Measurements from ENCODE around the gene MT1E.
"Not testable (repeated sequence)": the region's sequence is repeated elsewhere in the genome, so short reads cannot be mapped to it uniquely, and the experiment has no call there.

MT1E gene

GRCh38 chr16:56607109-56607618, 18.4 kb upstream of the MT1E start:
- DNase-seq (ENCODE audit: low spot score): peak; percentile 100

DNA sequence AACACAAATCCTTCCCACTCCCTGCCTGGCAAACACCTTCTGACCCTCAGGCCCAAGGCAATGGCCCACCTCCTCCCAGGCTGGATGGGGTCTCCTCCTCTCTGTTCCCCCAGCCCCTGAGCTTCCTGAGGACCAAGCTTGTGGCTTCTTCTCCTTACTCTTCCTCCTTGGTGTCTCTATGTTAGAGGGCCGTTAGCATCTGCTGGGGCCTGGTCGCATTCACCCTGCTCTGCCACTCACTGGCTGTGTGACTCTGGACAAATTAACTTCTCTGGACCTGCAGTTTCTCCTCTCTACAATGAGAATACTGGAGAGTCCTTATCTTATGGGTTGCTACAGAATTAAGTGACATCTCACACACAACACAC, 17.9 kb upstream of the MT1E start:
- DNase-seq (ENCODE audit: low spot score): no peak

DNA sequence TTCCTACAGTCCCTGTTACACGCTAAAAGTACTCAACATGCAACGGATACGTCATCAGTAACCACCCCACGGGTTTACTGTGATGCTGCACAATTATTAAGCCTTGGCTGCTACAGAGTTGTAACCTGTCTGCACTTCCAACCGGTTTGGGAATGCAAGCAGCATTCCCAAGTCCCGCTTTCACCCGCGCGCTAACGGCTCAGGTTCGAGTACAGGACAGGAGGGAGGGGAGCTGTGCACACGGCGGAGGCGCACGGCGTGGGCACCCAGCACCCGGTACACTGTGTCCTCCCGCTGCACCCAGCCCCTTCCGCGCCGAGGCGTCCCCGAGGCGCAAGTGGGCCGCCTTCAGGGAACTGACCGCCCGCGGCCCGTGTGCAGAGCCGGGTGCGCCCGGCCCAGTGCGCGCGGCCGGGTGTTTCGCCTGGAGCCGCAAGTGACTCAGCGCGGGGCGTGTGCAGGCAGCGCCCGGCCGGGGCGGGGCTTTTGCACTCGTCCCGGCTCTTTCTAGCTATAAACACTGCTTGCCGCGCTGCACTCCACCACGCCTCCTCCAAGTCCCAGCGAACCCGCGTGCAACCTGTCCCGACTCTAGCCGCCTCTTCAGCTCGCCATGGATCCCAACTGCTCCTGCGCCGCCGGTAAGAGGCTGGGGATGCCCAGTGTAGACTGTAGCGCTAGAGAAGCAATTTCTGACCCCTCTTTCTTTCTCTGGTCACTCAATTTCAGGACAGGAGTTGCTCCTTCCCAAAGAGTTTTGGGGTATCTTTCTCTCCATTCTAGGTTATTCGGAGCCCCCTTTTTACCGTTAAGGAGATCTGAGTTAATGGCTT, 17.3 kb upstream of the MT1E start, which contains the start of gene MT2A:
MT2A (plus strand) TSS at position 542 of the 833 bp plus-strand sequence; CDS start at position 614, 72 bp downstream.
- peak; percentile 98 for DNase-seq (ENCODE audit: low spot score)

DNA sequence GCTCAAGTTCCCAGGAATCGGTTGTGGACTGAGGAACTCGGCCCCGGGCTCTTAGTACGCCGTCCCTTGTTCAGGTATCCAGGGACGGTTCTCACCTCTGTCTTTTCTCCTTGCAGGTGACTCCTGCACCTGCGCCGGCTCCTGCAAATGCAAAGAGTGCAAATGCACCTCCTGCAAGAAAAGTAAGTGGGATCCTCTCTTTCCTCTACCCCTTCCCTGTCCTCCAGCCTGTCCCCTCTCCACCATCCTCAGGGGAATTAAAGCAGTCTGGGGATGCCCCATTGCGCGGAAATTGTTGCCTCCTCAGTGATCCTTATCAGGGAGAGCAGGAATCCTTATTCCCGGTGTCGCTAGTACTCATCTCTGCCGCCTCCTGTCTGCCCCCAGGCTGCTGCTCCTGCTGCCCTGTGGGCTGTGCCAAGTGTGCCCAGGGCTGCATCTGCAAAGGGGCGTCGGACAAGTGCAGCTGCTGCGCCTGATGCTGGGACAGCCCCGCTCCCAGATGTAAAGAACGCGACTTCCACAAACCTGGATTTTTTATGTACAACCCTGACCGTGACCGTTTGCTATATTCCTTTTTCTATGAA, 16.6 kb upstream of the MT1E start:
- peak; percentile 46 for DNase-seq (ENCODE audit: low spot score)

DNA sequence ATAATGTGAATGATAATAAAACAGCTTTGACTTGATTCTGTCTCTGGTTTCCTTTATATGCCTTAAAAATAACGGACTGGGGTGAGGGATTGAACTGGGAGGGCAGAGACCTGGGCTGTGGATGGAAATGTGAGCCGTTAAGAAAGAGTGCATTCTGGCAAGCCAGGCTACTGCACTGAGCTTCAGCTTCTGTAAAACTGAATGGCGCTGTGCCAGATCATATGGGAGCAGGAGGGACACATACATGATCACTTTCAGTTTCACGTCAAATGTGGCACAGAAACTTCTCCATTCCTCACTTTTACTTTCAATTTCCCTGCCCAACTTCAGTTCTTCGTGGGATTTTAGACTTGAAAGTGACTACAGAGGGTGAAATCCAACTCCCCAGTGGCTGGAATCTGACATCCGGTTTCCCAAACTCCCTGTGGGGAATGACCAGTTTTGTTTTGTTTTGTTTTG, 16.1 kb upstream of the MT1E start:
- peak; percentile 89 for DNase-seq (ENCODE audit: low spot score)

GRCh38 chr16:56610017-56610608, 15.5 kb upstream of the MT1E start:
- DNase-seq (ENCODE audit: low spot score): peak; percentile 97

DNA sequence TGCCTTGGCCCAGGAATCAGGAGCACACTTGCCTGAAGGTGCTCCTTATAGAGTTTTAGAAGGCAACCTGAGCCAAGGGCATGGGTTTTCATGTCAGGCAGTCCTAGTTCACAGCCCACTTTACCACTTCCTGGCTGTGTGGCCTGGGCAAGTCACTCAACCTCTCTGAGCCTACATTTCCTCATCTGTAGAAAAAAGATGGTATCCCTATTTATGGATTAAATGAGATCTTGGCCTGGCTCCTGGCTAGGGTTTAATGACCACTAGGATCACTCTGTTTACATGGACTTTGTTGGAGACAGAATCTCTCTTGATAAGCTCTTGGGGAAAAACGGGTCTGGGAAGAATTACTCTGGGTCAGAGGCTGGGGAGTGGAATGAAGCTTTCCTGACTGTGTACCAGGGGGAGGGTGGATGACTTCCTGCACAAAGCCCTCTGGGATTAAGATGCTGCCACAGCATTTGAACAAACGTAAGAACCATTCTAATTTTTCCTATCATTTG, 14.9 kb upstream of the MT1E start:
- no peak for DNase-seq (ENCODE audit: low spot score)

GRCh38 chr16:56611281-56611833, 14.2 kb upstream of the MT1E start:
- DNase-seq (ENCODE audit: low spot score): peak; percentile 95

GRCh38 chr16:56613706-56614105, 11.9 kb upstream of the MT1E start:
- peak; percentile 88 for DNase-seq (ENCODE audit: low spot score)

- peak; percentile 98 for DNase-seq (ENCODE audit: low spot score)
Observed at GRCh38 chr16:56614549-56614991, 11.0 kb upstream of the MT1E start.

DNA sequence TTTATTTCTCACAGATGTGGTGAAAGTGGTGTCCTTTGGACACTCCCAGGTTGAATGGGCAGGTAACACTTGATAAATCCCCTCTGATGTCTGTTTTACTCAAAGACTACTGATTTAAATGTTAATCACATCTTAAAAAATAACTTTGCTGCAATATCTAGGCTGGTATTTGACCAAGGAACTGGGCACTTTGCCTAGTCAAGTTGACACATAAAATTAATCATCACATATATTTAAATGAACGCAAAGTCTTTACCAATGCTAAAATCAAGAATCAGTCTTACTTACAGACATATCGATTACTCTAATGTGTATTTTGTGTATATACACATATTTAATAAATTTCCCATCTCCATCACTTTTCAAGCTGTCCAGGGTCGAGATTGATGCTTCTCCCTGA, 10.2 kb upstream of the MT1E start:
- DNase-seq (ENCODE audit: low spot score): peak; percentile 82

- peak; percentile 25 for DNase-seq (ENCODE audit: low spot score)
Observed at GRCh38 chr16:56616608-56617211, 8.9 kb upstream of the MT1E start.

GRCh38 chr16:56617212-56618085, 8.1 kb upstream of the MT1E start:
- peak; percentile 84 for DNase-seq (ENCODE audit: low spot score)

GRCh38 chr16:56618138-56618537, 7.4 kb upstream of the MT1E start:
- peak; percentile 11 for DNase-seq (ENCODE audit: low spot score)

GRCh38 chr16:56620339-56620897, 5.2 kb upstream of the MT1E start:
- peak; percentile 48 for DNase-seq (ENCODE audit: low spot score)

DNA sequence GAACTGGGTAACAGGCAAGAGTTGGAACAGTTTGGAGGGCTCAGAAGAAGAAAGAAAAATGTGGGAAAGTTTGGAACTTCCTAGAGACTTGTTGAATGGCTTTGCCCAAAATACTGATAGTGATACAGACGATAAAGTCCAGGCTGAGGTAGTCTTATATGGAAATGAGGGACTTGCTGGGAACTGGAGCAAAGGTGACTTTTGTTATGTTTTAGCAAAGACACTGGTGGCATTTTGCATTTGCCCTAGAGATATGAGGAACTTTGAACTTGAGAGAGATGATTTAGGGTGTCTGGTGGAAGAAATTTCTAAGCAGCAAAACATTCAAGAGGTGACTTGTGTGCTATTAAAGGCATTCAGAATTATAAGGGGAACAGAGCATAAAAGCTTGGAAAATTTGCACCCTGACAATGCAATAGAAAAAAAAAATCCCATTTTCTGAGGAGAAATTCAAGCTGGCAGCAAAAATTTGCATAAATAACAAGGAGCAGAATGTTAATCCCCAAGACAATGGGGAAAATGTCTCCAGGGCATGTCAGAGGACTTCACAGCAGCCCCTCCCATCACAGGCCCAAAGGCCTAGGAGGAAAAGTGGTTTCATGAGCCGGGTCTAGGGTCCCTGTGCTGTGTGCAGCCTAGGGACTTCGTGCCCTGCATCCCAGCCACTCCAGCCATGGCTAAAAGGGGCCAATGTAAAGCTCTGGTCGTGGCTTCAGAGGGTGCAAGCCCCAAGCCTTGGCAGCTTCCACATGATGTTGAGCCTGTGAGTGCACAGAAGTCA, 3.7 kb upstream of the MT1E start:
- not testable (repeated sequence) for DNase-seq (ENCODE audit: low spot score)

GRCh38 chr16:56623184-56623583, 2.4 kb upstream of the MT1E start:
- DNase-seq (ENCODE audit: low spot score): not testable (repeated sequence)

DNA sequence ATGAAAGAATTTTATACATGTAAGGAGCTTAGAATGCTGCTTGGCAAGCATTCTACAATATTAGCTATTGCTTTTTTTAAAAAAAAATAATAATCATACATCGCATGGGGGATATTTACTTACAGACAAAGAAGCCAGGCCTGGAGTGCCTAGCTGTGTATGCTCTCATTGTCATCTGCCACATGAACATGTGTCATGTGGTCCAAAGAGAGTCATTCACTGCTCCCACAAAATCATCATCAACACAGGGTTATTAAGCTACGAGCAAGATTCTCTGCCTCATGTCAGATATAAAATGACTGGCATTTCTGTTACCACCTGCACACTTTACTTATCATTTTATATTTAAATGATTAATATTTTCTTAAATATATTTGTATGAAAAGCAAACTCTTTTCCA, 1.9 kb upstream of the MT1E start:
- peak; percentile 88 for DNase-seq (ENCODE audit: low spot score)

- DNase-seq (ENCODE audit: low spot score): peak; percentile 94
Observed at GRCh38 chr16:56625943-56626654, 518 bp downstream of the MT1E start.

Measured in RKO (cell line).